WTC11 (cell line): ENCODE results near the gene NAA40.

ENCODE experiments used
- CBFB ChIP-seq: sonication (generic); formaldehyde crosslinking; IDR thresholded peaks from 2 replicates; pipeline ENCODE4 v1.8.1; 2022; ENCODE audit warnings: mild to moderate bottlenecking, low read depth, missing genetic modification reagents
- CREM ChIP-seq: sonication (generic); formaldehyde crosslinking; IDR thresholded peaks from 2 replicates; pipeline ENCODE4 v1.8.1; 2022; ENCODE audit warnings: mild to moderate bottlenecking, missing genetic modification reagents, moderate library complexity
- CTCF ChIP-seq: fragments of 200-600 bp; IDR thresholded peaks from 2 replicates; pipeline ENCODE4 v1.8.0; 2022; ENCODE audit warnings: antibody characterized with exemption
- JUN ChIP-seq: sonication (generic); formaldehyde crosslinking; IDR thresholded peaks from 2 replicates; pipeline ENCODE4 v1.8.0; 2023; ENCODE audit warnings: mild to moderate bottlenecking, missing genetic modification reagents
- KAT7 ChIP-seq: sonication (generic); formaldehyde crosslinking; IDR thresholded peaks from 2 replicates; pipeline ENCODE4 v1.8.1; 2023; ENCODE audit warnings: missing genetic modification reagents, mild to moderate bottlenecking, borderline replicate concordance
- RORB ChIP-seq: fragments of 250-450 bp; sonication (Bioruptor Pico); IDR thresholded peaks from 2 replicates; pipeline ENCODE4 v1.9.0; 2021; ENCODE audit warnings: mild to moderate bottlenecking
- SMAD3 ChIP-seq: sonication (generic); formaldehyde crosslinking; IDR thresholded peaks from 2 replicates; pipeline ENCODE4 v1.8.0; 2022; ENCODE audit warnings: missing genetic modification reagents, mild to moderate bottlenecking, borderline replicate concordance

DNA sequence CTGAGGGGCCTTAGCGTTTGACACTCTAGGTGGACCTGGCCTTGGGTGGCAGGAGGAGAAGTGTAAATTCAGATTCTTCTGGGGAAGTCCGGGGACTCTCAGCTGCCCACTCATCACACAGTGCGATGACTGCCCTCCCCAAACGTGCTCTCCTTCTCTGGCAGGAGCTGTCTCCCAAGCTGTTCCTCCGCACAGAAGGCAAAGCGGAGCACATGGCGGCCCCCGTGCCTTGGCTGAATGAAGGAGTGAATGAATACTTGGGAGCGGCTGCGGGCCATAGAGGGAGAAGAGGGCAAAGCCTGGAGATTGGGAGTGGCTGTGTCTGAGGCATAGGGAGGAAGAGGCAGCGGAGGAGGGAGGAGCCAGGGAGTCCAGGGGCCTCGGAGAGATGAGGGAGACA, 6.9 kb upstream of the NAA40 start:
- TF ChIP-seq RORB (CRISPR knock-in tag) (no peak), CTCF (no peak), KAT7 (CRISPR knock-in tag) (no peak), CBFB (CRISPR knock-in tag) (no peak), SMAD3 (CRISPR knock-in tag) (no peak), CREM (CRISPR knock-in tag) (no peak), JUN (CRISPR knock-in tag) (no peak)
